SK-N-DZ (cell line): ENCODE data around the gene LASP1.
"Not testable (repeated sequence)": the region's sequence is repeated elsewhere in the genome, so short reads cannot be mapped to it uniquely, and the experiment has no call there.

ENCODE experiments used
- DNase-seq: peaks from one replicate; pipeline ENCODE4 v3.0.0-alpha.2; 2015; ENCODE audit warnings: low spot score

Gene LASP1

DNA sequence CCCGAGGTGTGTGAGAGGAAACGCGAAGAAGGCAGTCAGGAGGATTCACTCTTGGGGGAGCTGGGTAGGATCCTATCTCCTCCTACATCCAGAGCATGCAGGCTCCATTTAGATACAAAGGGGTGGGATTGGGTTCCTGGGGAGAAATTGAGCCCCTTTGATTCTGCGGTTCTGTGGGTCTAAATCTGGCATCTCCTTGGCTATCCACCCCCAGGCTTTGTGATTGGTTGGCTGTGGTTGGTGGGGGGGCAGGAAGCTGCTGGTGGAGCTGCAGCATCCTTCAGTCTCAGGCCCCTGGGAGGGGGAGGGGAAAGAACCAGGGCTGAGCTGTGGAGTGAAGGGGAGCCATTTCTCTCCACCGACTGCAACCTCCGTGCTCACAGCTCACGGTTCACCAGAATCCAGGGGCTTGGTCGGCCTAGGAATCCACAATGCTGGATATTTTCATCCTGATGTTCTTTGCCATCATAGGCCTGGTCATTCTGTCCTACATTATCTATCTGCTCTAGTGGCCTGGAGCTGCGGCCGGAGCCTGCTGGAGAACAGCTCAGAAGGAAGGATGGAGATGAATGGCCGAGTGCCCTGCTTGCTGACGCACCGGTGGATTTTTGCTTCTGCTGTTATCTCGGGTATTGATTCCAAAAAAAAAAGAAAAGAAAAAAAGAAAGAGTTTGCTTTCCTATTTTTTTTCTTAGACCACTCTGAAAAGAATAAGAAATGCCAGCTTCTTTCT, 55.6 kb downstream of the LASP1 start, which contains the start of gene LASP1NB:
TSS of gene LASP1NB (plus strand) at position 352 of the 733 bp plus-strand sequence.
- peak; percentile 92 for DNase-seq

DNA sequence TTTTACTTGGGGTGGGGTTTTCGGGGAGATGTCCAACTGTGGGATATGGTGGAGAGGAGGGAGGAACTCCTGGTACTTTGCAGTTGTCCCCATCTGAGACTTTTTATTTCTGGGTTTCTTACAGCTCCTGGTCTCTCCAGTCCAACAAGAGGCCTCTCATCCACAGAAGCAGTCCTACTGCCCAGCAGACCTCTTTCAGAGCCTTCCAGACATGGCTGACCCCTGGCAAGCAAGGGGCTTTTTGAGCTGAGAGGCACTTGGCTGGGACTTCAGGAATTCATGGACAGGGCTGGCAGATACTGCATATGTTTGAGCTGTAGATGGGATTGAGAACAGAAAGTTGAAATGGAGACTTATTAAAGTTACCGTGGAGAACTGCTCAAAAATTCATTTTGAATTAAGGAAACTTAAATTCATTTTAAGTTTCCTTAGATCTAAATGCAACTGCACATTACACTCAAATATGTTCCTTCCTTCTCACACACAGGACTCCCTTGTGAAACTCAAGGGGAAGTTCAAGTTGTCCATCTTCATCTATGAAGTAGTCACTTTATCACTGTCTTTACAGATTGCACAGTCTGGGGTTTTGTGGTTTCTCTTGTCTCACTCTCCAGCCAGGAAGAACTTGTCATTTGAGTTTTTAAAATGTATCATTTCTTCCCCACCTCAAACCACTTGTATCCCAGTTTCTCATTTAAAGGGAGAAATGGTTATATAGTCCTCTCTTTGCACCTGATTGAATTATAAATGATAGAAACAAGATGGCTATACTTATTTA, 56.6 kb downstream of the LASP1 start:
- DNase-seq, result no peak

DNA sequence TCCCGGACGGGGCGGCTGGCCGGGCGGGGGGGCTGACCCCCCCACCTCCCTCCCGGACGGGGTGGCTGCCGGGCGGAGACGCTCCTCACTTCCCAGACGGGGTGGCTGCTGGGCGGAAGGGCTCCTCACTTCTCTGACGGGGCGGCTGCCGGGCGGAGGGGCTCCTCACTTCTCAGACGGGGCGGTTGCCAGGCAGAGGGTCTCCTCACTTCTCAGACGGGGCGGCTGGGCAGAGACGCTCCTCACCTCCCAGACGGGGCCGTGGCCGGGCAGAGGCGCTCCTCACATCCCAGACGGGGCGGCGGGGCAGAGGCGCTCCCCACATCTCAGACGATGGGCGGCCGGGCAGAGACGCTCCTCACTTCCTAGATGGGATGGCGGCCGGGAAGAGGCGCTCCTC, 60.9 kb downstream of the LASP1 start:
- DNase-seq, result not testable (repeated sequence)

DNA sequence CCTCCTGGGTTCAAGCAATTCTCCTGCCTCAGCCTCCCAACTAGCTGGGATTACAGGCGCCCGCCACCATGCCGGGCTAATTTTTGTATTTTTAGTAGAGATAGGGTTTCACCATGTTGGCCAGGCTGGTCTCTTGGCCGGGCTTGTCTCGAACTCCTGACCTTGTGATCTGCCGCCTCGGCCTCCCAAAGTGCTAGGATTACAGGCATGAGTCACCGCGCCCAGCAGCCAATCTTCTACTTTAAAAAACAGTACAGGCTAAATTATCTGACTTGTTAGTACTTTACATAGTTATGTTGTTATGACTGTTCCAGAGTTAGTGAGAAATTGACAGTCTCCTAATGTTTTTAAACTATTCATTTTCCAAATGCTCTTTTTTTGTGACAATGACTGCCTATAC, 64.1 kb downstream of the LASP1 start:
- not testable (repeated sequence) for DNase-seq

DNA sequence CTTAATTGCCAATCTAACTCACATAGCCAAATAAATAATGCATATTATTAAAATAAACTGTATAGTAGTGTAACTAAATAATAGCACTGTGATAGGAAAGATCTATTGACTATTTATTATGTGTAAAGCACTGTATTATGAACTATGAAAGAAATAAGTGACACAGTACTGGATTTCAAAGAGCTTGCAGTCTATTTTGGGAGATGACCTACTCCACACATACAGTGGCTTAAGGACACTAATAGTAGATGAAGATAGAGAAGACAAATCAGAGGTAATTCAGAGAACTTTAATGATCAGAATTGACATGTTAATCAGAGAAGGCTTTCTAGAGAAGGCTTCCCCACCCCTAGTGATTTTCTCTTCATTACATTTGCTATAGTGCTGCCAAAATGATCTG, 70.1 kb downstream of the LASP1 start:
- no peak for DNase-seq

DNA sequence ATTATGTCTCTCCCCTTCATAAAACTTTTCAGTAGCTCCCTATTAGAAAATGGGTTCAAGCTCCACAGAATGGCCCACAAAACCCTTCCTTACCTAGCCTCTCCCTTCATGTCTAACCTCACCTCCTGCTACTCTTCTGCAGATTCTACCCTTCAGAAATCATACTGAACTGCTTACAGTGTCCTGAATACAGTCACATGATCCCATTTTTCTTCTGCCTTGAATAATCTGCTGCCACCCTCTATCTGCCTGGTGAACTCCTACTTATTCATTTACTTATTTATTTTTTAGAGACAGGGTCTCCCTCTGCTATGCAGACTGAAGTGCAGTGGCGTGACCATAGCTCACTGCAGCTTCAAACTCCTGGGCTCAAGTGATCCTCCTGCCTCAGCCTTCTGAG, 70.5 kb downstream of the LASP1 start:
- no peak for DNase-seq

DNA sequence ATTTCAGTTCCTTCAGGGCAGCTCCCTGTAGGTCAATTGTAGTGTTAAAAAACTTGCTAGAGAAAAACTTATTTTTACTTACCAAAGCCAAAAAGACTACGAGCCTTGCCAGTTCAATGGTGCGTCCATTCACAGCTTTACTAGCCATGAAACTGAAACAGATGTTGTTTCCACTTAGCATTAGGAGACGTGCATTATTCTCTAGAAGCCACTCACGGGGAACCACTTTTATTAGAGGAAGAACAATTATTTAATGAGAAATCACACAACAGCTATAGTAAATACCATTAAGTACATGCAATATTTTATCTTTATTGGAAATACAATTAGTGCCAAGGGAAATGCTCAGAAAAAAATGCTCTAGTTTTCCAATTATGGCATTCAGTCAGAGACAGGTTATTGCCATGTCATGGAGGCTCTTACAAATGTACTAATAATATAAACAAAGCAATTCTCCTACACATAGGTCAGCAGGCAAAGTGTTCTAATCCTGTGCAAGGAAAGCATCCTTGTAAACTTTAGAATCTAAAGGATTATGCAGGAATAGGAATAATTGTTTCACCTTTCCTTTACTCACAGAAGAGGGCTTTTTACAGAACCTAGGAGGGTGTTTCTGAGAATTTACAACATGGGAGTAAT, 73.0 kb downstream of the LASP1 start:
- DNase-seq, result no peak

DNA sequence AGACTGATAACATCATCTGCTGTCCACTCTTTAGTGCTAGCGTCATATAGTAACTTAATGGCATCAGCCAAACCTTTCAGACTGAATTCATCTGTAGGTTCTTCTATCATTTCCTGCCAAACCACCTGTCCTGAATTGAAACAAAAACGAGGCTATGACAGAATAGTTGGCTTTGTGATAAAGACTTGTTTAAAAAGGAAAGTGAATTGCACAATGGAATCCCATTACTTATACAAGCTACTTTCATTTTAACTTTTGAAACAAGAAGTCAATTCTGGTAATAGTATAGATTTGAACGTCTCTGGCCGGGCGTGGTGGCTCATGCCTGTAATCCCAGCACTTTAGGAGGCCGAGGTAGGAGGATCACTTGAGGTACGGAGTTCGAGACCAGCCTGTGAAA, 73.7 kb downstream of the LASP1 start:
- no peak for DNase-seq

DNA sequence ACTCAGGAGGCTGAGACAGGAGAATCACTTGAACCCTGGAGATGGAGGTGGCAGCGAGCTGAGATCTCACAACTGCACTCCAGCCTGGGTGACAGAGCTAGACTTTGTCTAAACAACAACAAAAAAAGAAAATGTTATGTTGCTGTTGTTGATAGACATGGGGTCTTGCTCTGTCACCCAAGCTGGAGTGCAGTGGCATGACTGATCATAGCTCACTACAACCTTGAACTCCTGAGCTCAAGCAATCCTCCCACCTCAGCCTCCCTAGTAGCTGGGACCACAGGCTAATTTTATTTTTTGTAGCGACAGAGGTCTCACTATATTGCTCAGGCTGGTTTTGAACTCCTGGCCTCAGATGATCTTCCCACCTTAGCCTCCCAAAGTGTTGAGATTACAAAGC, 77.3 kb downstream of the LASP1 start:
- DNase-seq, result no peak

DNA sequence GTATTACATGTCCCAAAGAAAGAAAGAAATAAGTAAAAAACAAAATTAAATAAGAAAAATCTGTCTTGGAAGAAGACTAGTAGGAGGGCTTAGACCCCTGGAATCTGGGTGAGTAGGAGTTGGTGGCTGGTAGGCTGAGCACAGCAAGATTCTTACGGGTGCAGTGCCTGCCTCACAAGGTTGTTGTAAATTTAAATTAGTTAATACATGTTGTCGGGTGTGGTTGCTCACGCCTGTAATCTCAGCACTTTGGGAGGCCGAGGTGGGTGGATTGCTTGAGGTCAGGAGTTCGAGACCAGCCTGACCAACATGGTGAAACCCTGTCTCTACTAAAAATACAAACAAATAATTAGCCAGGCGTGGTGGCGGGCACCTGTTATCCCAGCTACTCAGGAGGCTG, 83.9 kb downstream of the LASP1 start:
- DNase-seq, result not testable (repeated sequence)

DNA sequence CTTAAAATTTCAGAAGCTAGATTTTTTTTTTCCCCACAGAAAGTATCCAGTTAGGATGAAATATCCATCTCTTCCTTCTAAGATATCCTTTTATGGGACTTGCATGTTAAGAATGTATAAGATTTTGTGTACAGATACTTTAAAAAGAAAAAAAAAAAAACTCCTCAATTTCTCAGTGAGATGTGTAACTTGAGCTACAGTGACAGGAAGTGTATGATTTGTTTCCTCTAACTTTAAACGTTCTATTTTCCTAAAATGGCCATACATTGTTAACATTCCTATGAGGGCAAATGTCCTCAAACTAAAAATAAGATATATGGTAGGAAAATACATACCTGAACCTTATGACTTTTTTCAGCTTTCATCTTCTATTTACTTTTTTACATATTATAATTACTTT, 88.5 kb downstream of the LASP1 start:
- no peak for DNase-seq

DNA sequence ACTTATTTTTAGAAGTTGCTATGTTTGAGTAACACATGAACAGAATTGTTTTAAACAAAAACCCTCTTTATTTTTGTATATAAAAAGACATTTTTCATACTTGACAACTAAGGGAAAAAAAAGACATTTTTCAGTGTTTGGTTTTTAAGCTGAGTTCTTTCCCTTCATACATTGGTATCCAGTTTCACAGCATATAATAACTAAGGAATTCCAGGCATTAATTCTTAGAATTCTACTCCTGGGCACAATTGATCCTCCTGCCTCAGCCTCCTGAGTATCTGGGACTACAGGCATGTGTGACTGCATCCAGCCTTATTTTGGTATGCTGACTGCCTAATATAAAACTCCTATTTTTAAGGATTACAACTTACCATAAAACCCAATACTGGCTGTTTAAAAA, 88.9 kb downstream of the LASP1 start:
- no peak for DNase-seq

DNA sequence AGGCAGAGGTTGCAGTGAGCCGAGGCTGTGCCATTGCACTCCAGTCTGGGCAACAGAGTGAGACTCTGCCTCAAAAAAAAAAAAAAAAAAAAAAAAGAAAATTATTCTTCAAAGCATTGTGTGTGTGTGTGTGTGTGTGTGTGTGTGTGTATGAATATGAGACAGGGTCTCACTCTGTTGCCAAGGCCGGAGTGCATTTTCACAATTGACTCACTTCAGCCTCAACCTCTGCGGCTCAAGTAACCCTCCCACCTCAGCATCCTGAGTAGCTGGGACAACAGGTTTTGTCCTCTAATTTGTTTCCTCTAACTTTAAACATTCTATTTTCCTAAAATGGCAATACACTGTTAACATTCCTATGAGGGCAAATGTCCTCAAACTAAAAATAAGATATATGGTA, 89.7 kb downstream of the LASP1 start:
- DNase-seq, result no peak

DNA sequence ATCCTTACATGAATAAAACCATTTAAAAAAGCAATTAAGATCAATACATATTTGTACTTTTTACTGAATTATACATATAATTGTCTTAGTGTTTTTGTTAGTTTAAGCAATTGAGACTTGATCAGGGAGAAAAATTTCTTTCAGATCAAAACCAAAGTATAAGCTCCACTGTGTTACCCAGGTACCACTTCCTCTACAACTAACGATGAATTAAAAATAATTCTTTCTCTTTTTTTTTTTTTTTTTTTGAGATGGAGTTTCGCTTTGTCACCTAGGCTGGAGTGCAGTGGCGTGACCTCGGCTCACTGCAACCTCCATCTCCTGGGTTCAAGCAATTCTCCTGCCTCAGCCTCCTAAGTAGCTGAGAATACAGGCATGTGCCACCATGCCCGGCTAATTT, 90.5 kb downstream of the LASP1 start:
- no peak for DNase-seq

DNA sequence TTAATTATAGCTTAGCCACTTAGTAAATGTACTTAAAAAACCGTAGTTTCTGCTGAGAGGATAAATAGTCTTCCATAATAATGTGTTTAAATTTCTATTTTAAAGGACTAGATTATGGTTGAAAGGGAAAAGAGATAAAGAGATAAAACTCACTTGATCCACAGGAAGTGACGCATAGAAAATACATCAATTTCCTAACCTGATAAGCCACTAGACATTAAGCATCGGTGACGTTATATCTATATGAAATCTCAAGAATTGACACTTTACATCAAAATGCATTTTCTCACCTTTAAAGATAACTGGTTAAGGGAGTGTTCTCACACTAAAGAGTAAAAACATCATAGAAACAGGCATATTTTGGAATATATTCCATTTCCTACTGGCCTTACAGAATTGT, 91.6 kb downstream of the LASP1 start:
- DNase-seq, result no peak

DNA sequence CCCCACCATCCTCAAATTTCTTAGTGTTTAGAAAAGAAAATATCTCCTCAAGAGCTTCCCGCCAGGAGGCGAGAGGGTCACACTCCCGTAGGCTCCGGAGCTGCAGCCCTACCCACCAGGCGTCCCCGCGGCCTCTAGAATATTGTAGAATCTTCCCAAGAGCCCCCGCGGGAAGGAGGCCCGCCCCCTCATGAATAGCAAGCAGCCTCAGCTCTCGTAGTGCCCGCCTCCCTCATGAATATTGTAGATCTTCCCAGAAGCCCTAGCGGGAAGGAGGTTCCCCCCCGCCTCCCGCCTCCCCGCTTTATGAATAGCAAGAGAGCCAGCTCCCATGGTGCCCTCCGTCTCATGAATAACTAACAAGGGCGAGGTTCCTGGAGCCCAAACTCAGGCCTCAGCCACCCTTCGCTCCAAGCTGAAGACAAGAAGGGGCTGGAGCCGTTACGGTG, 97.5 kb downstream of the LASP1 start, which contains the start of gene FBXO47:
TSS of gene FBXO47 (minus strand) at position 114 of the 449 bp plus-strand sequence. CDS start 4,378 bp downstream, outside the sequence.
- DNase-seq, result peak; percentile 71

DNA sequence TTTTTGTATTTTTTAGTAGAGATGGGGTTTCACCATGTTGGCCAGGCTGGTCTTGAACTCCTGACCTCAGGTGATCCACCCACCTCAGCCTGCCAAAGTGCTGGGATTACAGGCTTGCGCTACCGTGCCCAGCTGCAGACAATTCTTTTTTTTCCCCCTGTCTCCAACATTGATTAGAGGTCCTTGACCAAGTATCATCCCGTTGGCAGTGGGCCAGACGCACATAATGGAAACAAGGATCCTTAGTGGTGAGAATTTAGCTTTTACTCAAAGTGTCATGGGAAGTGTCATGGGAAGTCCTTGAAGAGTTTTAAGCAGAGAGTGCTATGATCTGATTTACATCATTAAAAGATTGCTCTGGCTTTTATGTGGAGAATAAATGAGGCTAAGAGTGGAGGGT, 99.4 kb downstream of the LASP1 start:
- DNase-seq, result no peak

DNA sequence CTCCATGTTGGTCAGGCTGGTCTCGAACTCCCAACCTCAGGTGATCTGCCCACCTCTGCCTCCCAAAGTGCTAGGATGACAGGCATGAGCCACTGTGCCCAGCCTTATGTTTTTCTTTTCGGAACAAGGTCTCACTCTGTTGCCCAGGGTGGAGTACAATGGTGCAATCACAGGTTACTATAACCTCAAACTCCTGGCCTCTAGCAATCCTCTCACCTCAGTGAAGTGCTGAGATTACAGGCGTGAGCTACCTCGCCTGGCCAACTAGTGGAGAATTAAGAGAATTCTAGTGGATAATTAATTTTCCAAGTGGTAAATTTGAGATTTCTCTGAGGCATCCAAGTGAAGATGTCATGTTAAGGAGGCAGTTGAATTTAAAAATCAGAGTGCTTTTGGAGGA, 100.3 kb downstream of the LASP1 start:
- no peak for DNase-seq

DNA sequence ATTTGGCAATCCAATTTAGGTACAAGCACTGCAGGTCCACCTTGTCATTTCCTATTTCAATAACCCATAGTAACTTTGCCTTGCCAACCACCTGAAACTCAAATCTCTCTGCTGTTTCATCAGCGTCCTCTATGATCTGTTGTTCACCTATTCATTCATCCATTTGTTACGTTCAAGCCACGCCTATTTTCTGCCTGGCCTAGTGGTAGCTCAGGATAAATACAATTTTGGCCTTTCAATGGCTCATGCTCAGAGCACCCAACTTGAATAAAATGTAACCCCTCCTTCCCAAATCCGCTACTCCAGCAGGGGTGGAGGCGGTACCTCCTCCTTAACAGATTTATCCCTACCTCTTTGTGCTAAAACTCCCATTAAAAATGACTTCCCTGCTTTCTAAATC, 100.9 kb downstream of the LASP1 start:
- DNase-seq, result no peak
